ENCODE results near the gene CXCL3.

CXCL3 gene

GRCh38 chr4:74037076-74037955, 1.2 kb downstream of the CXCL3 start:
- H3K4me3 ChIP-seq (replicated peaks; ENCODE audit: low read depth, low read length): peak overlapping the region; percentile 67
- TF ChIP-seq, protein P1, sequence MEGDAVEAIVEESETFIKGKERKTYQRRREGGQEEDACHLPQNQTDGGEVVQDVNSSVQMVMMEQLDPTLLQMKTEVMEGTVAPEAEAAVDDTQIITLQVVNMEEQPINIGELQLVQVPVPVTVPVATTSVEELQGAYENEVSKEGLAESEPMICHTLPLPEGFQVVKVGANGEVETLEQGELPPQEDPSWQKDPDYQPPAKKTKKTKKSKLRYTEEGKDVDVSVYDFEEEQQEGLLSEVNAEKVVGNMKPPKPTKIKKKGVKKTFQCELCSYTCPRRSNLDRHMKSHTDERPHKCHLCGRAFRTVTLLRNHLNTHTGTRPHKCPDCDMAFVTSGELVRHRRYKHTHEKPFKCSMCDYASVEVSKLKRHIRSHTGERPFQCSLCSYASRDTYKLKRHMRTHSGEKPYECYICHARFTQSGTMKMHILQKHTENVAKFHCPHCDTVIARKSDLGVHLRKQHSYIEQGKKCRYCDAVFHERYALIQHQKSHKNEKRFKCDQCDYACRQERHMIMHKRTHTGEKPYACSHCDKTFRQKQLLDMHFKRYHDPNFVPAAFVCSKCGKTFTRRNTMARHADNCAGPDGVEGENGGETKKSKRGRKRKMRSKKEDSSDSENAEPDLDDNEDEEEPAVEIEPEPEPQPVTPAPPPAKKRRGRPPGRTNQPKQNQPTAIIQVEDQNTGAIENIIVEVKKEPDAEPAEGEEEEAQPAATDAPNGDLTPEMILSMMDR (IDR thresholded peaks at IDR 0.05; ENCODE audit: low read depth, low read length, missing control alignments): no peak
- no peak for DNase-seq (ENCODE audit: extremely low read depth, low read depth)

GRCh38 chr4:74033739-74034138, 4.8 kb downstream of the CXCL3 start:
- TF ChIP-seq, protein P1 (IDR thresholded peaks at IDR 0.05; ENCODE audit: low read depth, low read length, missing control alignments): no peak
- H3K4me3 ChIP-seq (replicated peaks; ENCODE audit: low read depth, low read length): no peak overlapping the region
- no peak for DNase-seq (ENCODE audit: extremely low read depth, low read depth)

DNA sequence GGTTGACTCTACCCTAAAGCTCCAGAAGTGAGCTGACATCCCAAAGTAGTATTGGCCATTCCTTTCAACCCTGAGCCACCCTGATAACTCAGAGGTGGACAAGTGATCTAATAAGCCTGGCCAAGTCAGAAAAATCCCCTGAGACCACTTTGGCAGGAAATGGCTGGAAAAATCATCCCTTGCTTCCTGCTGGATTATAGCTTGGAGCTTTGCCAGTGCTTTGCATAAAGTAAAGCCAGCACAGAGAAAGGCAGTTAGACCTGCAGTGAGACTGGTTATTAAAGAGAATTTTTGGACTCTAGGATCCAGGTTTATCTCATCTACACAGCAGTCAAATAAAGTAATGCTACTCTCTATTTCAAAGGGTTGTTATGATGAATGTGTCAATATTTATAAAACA, 6.4 kb downstream of the CXCL3 start:
- no peak overlapping the region for H3K4me3 ChIP-seq (replicated peaks; ENCODE audit: low read depth, low read length)
- TF ChIP-seq, protein P1 (IDR thresholded peaks at IDR 0.05; ENCODE audit: low read depth, low read length, missing control alignments): no peak
- no peak for DNase-seq (ENCODE audit: extremely low read depth, low read depth)

- H3K4me3 ChIP-seq (replicated peaks; ENCODE audit: low read depth, low read length): no peak overlapping the region
- no peak for DNase-seq (ENCODE audit: extremely low read depth, low read depth)
- TF ChIP-seq, protein P1 (IDR thresholded peaks at IDR 0.05; ENCODE audit: low read depth, low read length, missing control alignments): no peak
Observed at GRCh38 chr4:74031576-74031975, 6.9 kb downstream of the CXCL3 start.

DNA sequence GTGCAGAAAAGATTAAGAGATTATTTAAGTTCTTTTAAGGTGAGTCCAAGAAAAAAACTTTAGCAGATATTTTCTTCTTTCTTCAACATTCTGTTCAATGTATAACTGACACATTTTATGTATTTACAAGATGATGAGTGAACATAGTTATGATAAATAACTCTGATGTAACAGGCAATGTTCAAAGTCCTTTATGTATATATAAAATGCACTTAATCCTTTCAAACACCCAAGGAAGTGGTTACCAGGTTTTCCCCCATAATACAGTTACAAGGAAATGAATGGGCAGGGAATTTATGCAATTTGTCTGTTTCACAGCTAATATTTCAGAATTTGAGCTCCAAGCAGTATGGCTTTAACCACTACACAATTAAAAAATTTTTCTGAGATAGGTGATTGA, 8.2 kb downstream of the CXCL3 start:
- TF ChIP-seq, protein P1 (IDR thresholded peaks at IDR 0.05; ENCODE audit: low read depth, low read length, missing control alignments): no peak
- DNase-seq (ENCODE audit: extremely low read depth, low read depth): no peak
- H3K4me3 ChIP-seq (replicated peaks; ENCODE audit: low read depth, low read length): no peak overlapping the region

DNA sequence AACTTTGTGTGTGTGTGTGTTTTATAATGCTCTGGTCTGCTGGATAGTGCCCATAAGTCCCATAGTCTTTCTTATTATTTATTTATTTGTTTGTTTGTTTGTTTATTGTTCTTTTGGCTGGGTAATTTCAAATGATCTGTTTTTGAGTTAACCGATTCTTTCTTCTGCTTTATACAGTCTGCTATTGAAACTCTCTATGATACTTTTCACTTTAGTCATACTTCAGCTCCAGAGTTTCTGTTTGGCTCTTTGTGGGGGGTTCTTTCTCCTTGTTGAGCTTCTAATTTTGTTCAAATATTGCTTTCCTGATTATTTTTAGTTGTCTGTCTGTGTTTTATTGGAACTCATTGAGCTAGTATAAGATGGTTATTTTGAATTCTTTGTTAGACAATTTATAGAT, 10.0 kb downstream of the CXCL3 start:
- TF ChIP-seq, protein P1 (IDR thresholded peaks at IDR 0.05; ENCODE audit: low read depth, low read length, missing control alignments): no peak

More for the DNA sequence above, 10.0 kb downstream of the CXCL3 start:
- DNase-seq (ENCODE audit: extremely low read depth, low read depth): no peak
- no peak overlapping the region for H3K4me3 ChIP-seq (replicated peaks; ENCODE audit: low read depth, low read length)

Measured in HFF-Myc (cell line).